Spleen (tissue), 11 donors: ENCODE results near the gene WDFY4. TPM values are rescaled to one million over a fixed set of nuclear protein-coding genes. Genes with fewer than 3 reads are reported as not detected.

Experiments used
- DNase-seq: peaks from one replicate; pipeline ENCODE4 v3.0.0-alpha.2; 2020
- H3K27ac ChIP-seq, 8 donors: fragments of 200-600 bp; sonication (generic) in 7 of 8; 1 replicate in 4 of 8; 2 replicates in 4 of 8; pipeline versions ENCODE4 v1.5.0 to v1.8.0; 2016 to 2021; ENCODE audit warnings: inconsistent platforms in 4 of 8, mild to moderate bottlenecking in 4 of 8, moderate library complexity in 1 of 8
- H3K27me3 ChIP-seq, 7 donors: fragments of 200-600 bp; sonication (generic) in 6 of 7; replicated peaks in 1 of 7; 1 replicate in 4 of 7; 2 replicates in 3 of 7; pipeline versions ENCODE4 v1.5.0 to v1.8.0; 2016 to 2021; ENCODE audit warnings: inconsistent platforms in 3 of 7, mild to moderate bottlenecking in 1 of 7
- H3K36me3 ChIP-seq, 6 donors: fragments of 200-600 bp; sonication (generic) in 5 of 6; 1 replicate in 4 of 6; 2 replicates in 2 of 6; pipeline versions ENCODE4 v1.5.0 to v1.8.0; 2016 to 2021; ENCODE audit warnings: inconsistent platforms in 2 of 6
- H3K4me1 ChIP-seq, 6 donors: fragments of 200-600 bp; sonication (generic) in 5 of 6; 1 replicate in 3 of 6; 2 replicates in 3 of 6; pipeline versions ENCODE4 v1.5.0 to v1.8.0; 2016 to 2021; ENCODE audit warnings: inconsistent platforms in 3 of 6
- H3K4me3 ChIP-seq, 8 donors: fragments of 200-600 bp; sonication (generic) in 7 of 8; 1 replicate in 4 of 8; 2 replicates in 4 of 8; pipeline versions ENCODE4 v1.5.0 to v1.8.0; 2016 to 2021; ENCODE audit warnings: inconsistent platforms in 4 of 8, mild to moderate bottlenecking in 4 of 8, moderate library complexity in 2 of 8
- H3K9me3 ChIP-seq, 8 donors: fragments of 200-600 bp; sonication (generic) in 7 of 8; 1 replicate in 4 of 8; 2 replicates in 4 of 8; pipeline versions ENCODE4 v1.5.0 to v1.8.0; 2016 to 2021; ENCODE audit warnings: inconsistent platforms in 4 of 8
- POLR2A ChIP-seq, 3 donors: fragments of 450-650 bp; IDR thresholded peaks; one replicate each; pipeline ENCODE4 v1.5.1; 2017; ENCODE audit warnings: antibody characterized with exemption in 3 of 3, mild to moderate bottlenecking in 1 of 3
- POLR2AphosphoS5 ChIP-seq, 3 donors: sonication (generic); formaldehyde crosslinking; IDR thresholded peaks; one replicate each; pipeline ENCODE4 v1.5.1; 2017; ENCODE audit warnings: antibody characterized with exemption in 3 of 3
- WGBS, 5 donors: extraction: QIAGEN DNeasy Blood & Tissue Kit in 3 of 5; methylation state at CpG; one replicate each; pipeline versions ENCODE4 v1.1.5 to v1.1.7; 2013 to 2018; 5-methylcytosine and 5-hydroxymethylcytosine counted together
- intact Hi-C: fragments of 100-400 bp; cut with DNase I; formaldehyde crosslinking; loops from one replicate; pipeline ENCODE4 v1.15.0; 2023; ENCODE audit warnings: low total_unique reads
- polyA plus RNA-seq, 3 donors: library from polyadenylated mRNA; stranded (reverse); fragments of 200-250 nt; gene quantifications; one replicate each; pipeline ENCODE4 v1.2.1, GENCODE V29; 2013
- total RNA-seq, 7 donors: library from RNA; depleted of rRNA in 3 of 7; stranded (reverse); fragments of >200 nt in 3 of 7; fragmentation: NEBNext Ultra II Directional in 4 of 7; extraction: Animal tissue kit (Norgen Biotek cat#: 25700) in 4 of 7; gene quantifications; one replicate each; pipeline versions ENCODE4 v1.1.0 to v1.2.1, GENCODE V29; 2016 to 2021
- TF ChIP-seq, protein P1 (sequence below), 11 experiments: fragments of 200-600 bp in 7 of 11; fragments of 450-650 bp in 4 of 11; sonication (generic) in 4 of 11; IDR thresholded peaks in 8 of 11; conservative IDR thresholded peaks in 3 of 11; 1 replicate in 7 of 11; 2 replicates in 4 of 11; pipeline versions ENCODE4 v1.4.0 to v1.8.0; 2016 to 2021; ENCODE audit warnings: antibody characterized with exemption in 11 of 11, inconsistent platforms in 4 of 11, mild to moderate bottlenecking in 1 of 11
- donor health status: healthy with polysubstance abuse.
- donor health status: DM: no; HTN: no; CAD: no; lungs with moderate emphysema.
- donor health status: DM: no; HTN: no; CAD: no.
- donor health status: Bipolar disorder and iron deficiency.
- donor health status: healthy.
- donor health status: DM: no; HTN: no; CAD: no.
- donor health status: DM: yes; HTN: yes; CAD: no.

The WDFY4 gene
- total and polyA plus RNA-seq, 10 donors: 31.7 to 120 (median 88.9) TPM

DNA sequence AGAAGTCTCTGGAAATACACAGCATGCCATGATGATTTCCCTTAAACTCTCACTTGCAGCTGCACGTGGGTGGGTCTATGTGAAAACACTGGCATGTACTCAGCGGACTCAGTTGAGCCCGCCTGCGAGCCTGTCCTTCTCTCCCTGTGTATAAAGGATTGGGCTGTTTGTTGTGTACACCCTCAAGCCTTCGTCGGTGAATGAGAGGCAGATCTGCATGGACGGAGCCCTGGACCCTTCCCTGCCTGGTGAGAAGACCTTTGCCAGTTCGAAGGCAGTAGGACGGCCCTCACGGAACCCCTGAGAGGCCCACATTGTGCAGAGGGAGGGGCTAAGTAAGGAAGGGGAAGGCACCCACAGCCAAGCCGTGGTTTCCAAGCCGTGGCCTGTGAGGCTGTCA, 121.2 kb downstream of the WDFY4 start:
- no peak for TF ChIP-seq POLR2AphosphoS5 (IDR thresholded peaks at IDR 0.05)
- TF ChIP-seq, protein P1, sequence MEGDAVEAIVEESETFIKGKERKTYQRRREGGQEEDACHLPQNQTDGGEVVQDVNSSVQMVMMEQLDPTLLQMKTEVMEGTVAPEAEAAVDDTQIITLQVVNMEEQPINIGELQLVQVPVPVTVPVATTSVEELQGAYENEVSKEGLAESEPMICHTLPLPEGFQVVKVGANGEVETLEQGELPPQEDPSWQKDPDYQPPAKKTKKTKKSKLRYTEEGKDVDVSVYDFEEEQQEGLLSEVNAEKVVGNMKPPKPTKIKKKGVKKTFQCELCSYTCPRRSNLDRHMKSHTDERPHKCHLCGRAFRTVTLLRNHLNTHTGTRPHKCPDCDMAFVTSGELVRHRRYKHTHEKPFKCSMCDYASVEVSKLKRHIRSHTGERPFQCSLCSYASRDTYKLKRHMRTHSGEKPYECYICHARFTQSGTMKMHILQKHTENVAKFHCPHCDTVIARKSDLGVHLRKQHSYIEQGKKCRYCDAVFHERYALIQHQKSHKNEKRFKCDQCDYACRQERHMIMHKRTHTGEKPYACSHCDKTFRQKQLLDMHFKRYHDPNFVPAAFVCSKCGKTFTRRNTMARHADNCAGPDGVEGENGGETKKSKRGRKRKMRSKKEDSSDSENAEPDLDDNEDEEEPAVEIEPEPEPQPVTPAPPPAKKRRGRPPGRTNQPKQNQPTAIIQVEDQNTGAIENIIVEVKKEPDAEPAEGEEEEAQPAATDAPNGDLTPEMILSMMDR (IDR thresholded peaks at IDR 0.05 in 8 of 11, conservative IDR thresholded peaks at IDR 0.05 in 3 of 11): no peak
- TF ChIP-seq POLR2A (IDR thresholded peaks at IDR 0.05): no peak
- DNase-seq: no peak
- WGBS, 5 donors: 59 to 73% (median 67%) methylated on average over 11 to 12 of the region's 12 CpGs
- Histone ChIP-seq H3K27ac (no peak overlapping the region), H3K9me3 (no peaks in the 10 kb centered on the region), H3K4me1 (peaks cover 11 to 62% (median 42%) of the 10 kb centered on the region in 6 donors), H3K4me3 (no peak overlapping the region), H3K36me3 (peaks cover 0 to 76% (median 19%) of the 10 kb centered on the region in 6 donors), H3K27me3 (no peaks in the 10 kb centered on the region)
- intact Hi-C loops: loop anchor here (10.0 kb wide), 1 partner anchor 141 kb away; no protein-coding TSS in a partner anchor

DNA sequence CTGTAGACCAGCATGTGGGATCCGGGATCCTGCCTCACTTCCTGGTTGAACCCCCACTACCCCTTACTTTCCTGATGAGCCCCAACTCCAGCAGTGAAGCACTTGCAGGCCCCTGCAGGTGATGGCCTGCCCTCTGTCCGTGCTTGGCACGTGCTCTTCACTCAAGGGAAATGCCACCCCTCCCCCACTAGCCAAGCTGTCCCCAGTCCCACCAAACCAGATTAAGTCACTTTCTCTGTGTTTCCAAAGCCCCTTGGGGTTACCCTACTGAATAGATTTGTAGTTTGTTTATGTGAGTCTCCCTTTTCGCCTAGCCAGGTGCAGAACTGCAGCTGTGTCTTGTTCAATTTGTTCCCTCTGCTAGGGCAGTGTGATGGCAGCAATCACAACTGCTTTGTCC, 121.7 kb downstream of the WDFY4 start:
- no peaks in the 10 kb centered on the region for H3K9me3 ChIP-seq
- peaks cover 0 to 81% (median 22%) of the 10 kb centered on the region in 6 donors for H3K36me3 ChIP-seq
- peaks cover 7 to 57% (median 37%) of the 10 kb centered on the region in 6 donors for H3K4me1 ChIP-seq
- DNase-seq: no peak
- no peak overlapping the region for H3K4me3 ChIP-seq
- TF ChIP-seq POLR2AphosphoS5 (IDR thresholded peaks at IDR 0.05): no peak
- TF ChIP-seq, protein P1 (IDR thresholded peaks at IDR 0.05 in 8 of 11, conservative IDR thresholded peaks at IDR 0.05 in 3 of 11): no peak
- no peak for TF ChIP-seq POLR2A (IDR thresholded peaks at IDR 0.05)
- H3K27me3 ChIP-seq: no peaks in the 10 kb centered on the region
- 62 to 72% (median 69%) methylated on average over 4 of the region's 4 CpGs for WGBS, 5 donors
- intact Hi-C loops: loop anchor here (10.0 kb wide), 1 partner anchor 142 kb away; no protein-coding TSS in a partner anchor
- H3K27ac ChIP-seq: no peak overlapping the region

GRCh38 chr10:48807791-48808470, 123.3 kb downstream of the WDFY4 start:
- H3K27me3 ChIP-seq: no peaks in the 10 kb centered on the region
- intact Hi-C loops: loop anchor here (10.0 kb wide), 1 partner anchor 143 kb away; no protein-coding TSS in a partner anchor
- H3K4me3 ChIP-seq: no peak overlapping the region
- no peaks in the 10 kb centered on the region for H3K9me3 ChIP-seq
- 70 to 91% (median 82%) methylated on average over 2 of the region's 2 CpGs for WGBS, 5 donors
- peaks cover 0 to 94% (median 32%) of the 10 kb centered on the region in 6 donors for H3K36me3 ChIP-seq
- H3K4me1 ChIP-seq: peaks cover 0 to 42% (median 21%) of the 10 kb centered on the region in 6 donors
- DNase-seq: no peak
- peak overlapping the region in 1 of 8 donors; percentile 3 for H3K27ac ChIP-seq
- TF ChIP-seq, protein P1 (IDR thresholded peaks at IDR 0.05 in 8 of 11, conservative IDR thresholded peaks at IDR 0.05 in 3 of 11): no peak
- TF ChIP-seq POLR2A (IDR thresholded peaks at IDR 0.05) (no peak), POLR2AphosphoS5 (IDR thresholded peaks at IDR 0.05) (no peak)

GRCh38 chr10:48809261-48809660, 124.6 kb downstream of the WDFY4 start:
- no peak overlapping the region for H3K27ac ChIP-seq
- no peak for DNase-seq
- intact Hi-C loops: loop anchor here (10.0 kb wide), 1 partner anchor 144 kb away; no protein-coding TSS in a partner anchor
- no peak overlapping the region for H3K4me3 ChIP-seq
- H3K9me3 ChIP-seq: no peaks in the 10 kb centered on the region
- peaks cover 0 to 95% (median 34%) of the 10 kb centered on the region in 6 donors for H3K36me3 ChIP-seq
- H3K4me1 ChIP-seq: peaks cover 0 to 28% (median 9%) of the 10 kb centered on the region in 6 donors
- H3K27me3 ChIP-seq: no peaks in the 10 kb centered on the region
- TF ChIP-seq, protein P1 (IDR thresholded peaks at IDR 0.05 in 8 of 11, conservative IDR thresholded peaks at IDR 0.05 in 3 of 11): no peak
- TF ChIP-seq POLR2AphosphoS5 (IDR thresholded peaks at IDR 0.05) (no peak), POLR2A (IDR thresholded peaks at IDR 0.05) (no peak)
- WGBS, 5 donors: 88 to 96% (median 94%) methylated on average over 2 of the region's 2 CpGs
